H1 (cell line): ENCODE measurements around the gene FADS2. TPM values are rescaled to one million over a fixed set of nuclear protein-coding genes. Genes with fewer than 3 reads are reported as not detected.
A peak's percentile ranks its signal among the peaks of the same experiment; 100 is the strongest.

Source experiments
- CTCF ChIA-PET: fragments of 300-600 bp; sonication (Branson Sonifier 250); formaldehyde crosslinking; loops from one replicate; lab custom pipeline; 2021; ENCODE audit not compliant: partially characterized antibody; lab: Charles Lee
- POLR2A ChIA-PET: fragments of 300-600 bp; sonication (Branson Sonifier 250); formaldehyde crosslinking; loops from one replicate; lab custom pipeline; 2021; ENCODE audit warnings: inconsistent platforms; ENCODE audit not compliant: partially characterized antibody; lab: Charles Lee
- DNase-seq, 2 experiments: peaks; one replicate each; pipeline versions ENCODE4 v3.0.0 to v3.0.0-alpha.2; 2010 to 2022; ENCODE audit warnings: low spot score in 2 of 2, low read depth in 1 of 2, mixed read lengths in 1 of 2
- FAIRE-seq: peaks from 2 replicates; lab custom pipeline; 2011; peaks lifted over from hg19 to GRCh38; lab: Jason Lieb, UNC
- H2AFZ ChIP-seq: 2 replicates; pipeline ENCODE4 v1.8.1; 2012; ENCODE audit warnings: low read length, inconsistent platforms
- H2AK5ac ChIP-seq: 2 replicates; pipeline ENCODE4 v1.6.1; 2013; ENCODE audit warnings: low read depth, low read length
- H2BK120ac ChIP-seq: replicated peaks from 2 replicates; pipeline ENCODE3; 2013; ENCODE audit warnings: low read depth, low read length, inconsistent platforms
- H2BK12ac ChIP-seq: 2 replicates; pipeline ENCODE4 v1.6.1; 2013; ENCODE audit warnings: low read depth, low read length
- H2BK15ac ChIP-seq: 2 replicates; pipeline ENCODE4 v1.6.1; 2013; ENCODE audit warnings: low read length
- H2BK20ac ChIP-seq: 2 replicates; pipeline ENCODE4 v1.6.1; 2013; ENCODE audit warnings: low read length
- H2BK5ac ChIP-seq: 2 replicates; pipeline ENCODE4 v1.6.1; 2013; ENCODE audit warnings: low read depth, low read length
- H3K14ac ChIP-seq: 2 replicates; pipeline ENCODE4 v1.6.1; 2013; ENCODE audit warnings: inconsistent platforms; ENCODE audit not compliant: insufficient read length
- H3K18ac ChIP-seq: 2 replicates; pipeline ENCODE4 v1.6.1; 2013; ENCODE audit warnings: low read length; ENCODE audit errors: extremely low read depth
- H3K23ac ChIP-seq: 2 replicates; pipeline ENCODE4 v1.6.1; 2013; ENCODE audit warnings: inconsistent platforms; ENCODE audit not compliant: insufficient read length
- H3K23me2 ChIP-seq: 2 replicates; pipeline ENCODE4 v1.6.1; 2013; ENCODE audit warnings: low read depth, low read length
- H3K27ac ChIP-seq: 2 replicates; pipeline ENCODE4 v1.6.1; 2011; ENCODE audit warnings: low read depth, low read length, inconsistent platforms
- H3K27me3 ChIP-seq, 4 experiments: replicated peaks in 1 of 4; 1 replicate in 1 of 4; 2 replicates in 3 of 4; pipeline versions ENCODE4 v1.6.1 to v1.8.1; 2011 to 2013; ENCODE audit warnings: low read length in 3 of 4, mild to moderate bottlenecking in 3 of 4, inconsistent platforms in 2 of 4, mixed read lengths in 2 of 4, moderate library complexity in 1 of 4; ENCODE audit not compliant: control insufficient read depth in 3 of 4, insufficient read depth in 3 of 4; ENCODE audit errors: extremely low read depth in 1 of 4
- H3K36me3 ChIP-seq, 4 experiments: 2 replicates each; pipeline versions ENCODE4 v1.6.1 to v1.8.1; 2011 to 2013; ENCODE audit warnings: mild to moderate bottlenecking in 4 of 4, low read length in 3 of 4, moderate library complexity in 2 of 4, control low read depth in 1 of 4, inconsistent platforms in 1 of 4; ENCODE audit not compliant: insufficient read depth in 4 of 4, control insufficient read depth in 2 of 4
- H3K4ac ChIP-seq: replicated peaks from 2 replicates; pipeline ENCODE3; 2013; ENCODE audit warnings: low read length, low read depth, mixed read lengths, inconsistent platforms; ENCODE audit not compliant: insufficient read length
- H3K4me1 ChIP-seq, 4 experiments: replicated peaks in 1 of 4; 1 replicate in 1 of 4; 2 replicates in 3 of 4; pipeline versions ENCODE4 v1.6.1 to v1.8.1; 2011 to 2013; ENCODE audit warnings: low read length in 3 of 4, inconsistent platforms in 2 of 4, mixed read lengths in 1 of 4; ENCODE audit not compliant: insufficient read depth in 4 of 4, control insufficient read depth in 3 of 4
- H3K4me2 ChIP-seq, 2 experiments: 2 replicates each; pipeline versions ENCODE4 v1.6.1 to v1.8.1; 2011 to 2013; ENCODE audit warnings: low read depth in 2 of 2, low read length in 2 of 2, control low read depth in 1 of 2, inconsistent platforms in 1 of 2, mild to moderate bottlenecking in 1 of 2; ENCODE audit not compliant: insufficient read depth in 1 of 2
- H3K4me3 ChIP-seq, 4 experiments: fragments of 200-600, 300-600 bp in 1 of 4; sonication (generic), shearing (Covaris generic), sonication (Bioruptor Twin) in 1 of 4; 2 replicates each; pipeline versions ENCODE4 v1.5.1 to v1.8.1; 2011 to 2016; ENCODE audit warnings: low read length in 4 of 4, low read depth in 3 of 4, control low read depth in 2 of 4, inconsistent platforms in 2 of 4, mild to moderate bottlenecking in 2 of 4, mixed read lengths in 1 of 4, moderate library complexity in 1 of 4; ENCODE audit not compliant: insufficient read depth in 2 of 4; ENCODE audit errors: extremely low read depth in 1 of 4
- H3K56ac ChIP-seq: replicated peaks from 2 replicates; pipeline ENCODE3; 2013; ENCODE audit warnings: low read depth, mild to moderate bottlenecking, mixed read lengths, low read length, inconsistent platforms; ENCODE audit not compliant: insufficient read length
- H3K79me1 ChIP-seq: 2 replicates; pipeline ENCODE4 v1.6.1; 2013; ENCODE audit warnings: low read depth, low read length, control low read depth
- H3K79me2 ChIP-seq, 2 experiments: 2 replicates each; pipeline versions ENCODE4 v1.6.1 to v1.8.1; 2012 to 2013; ENCODE audit warnings: low read length in 2 of 2, mild to moderate bottlenecking in 2 of 2, inconsistent platforms in 1 of 2; ENCODE audit not compliant: insufficient read depth in 2 of 2, control insufficient read depth in 1 of 2
- H3K9ac ChIP-seq, 4 experiments: replicated peaks in 1 of 4; 1 replicate in 1 of 4; 2 replicates in 3 of 4; pipeline versions ENCODE4 v1.6.1 to v1.8.1; 2011 to 2013; ENCODE audit warnings: low read depth in 3 of 4, low read length in 3 of 4, control low read depth in 2 of 4, mild to moderate bottlenecking in 2 of 4, moderate library complexity in 2 of 4, inconsistent platforms in 1 of 4; ENCODE audit errors: extremely low read depth in 1 of 4
- H3K9me3 ChIP-seq, 2 experiments: 2 replicates each; pipeline versions ENCODE4 v1.6.1 to v1.8.1; 2012 to 2013; ENCODE audit warnings: mild to moderate bottlenecking in 2 of 2, moderate library complexity in 2 of 2, control low read depth in 1 of 2, inconsistent platforms in 1 of 2, low read depth in 1 of 2, low read length in 1 of 2, mixed read lengths in 1 of 2; ENCODE audit not compliant: insufficient read depth in 2 of 2
- H4K20me1 ChIP-seq, 2 experiments: replicated peaks in 1 of 2; 2 replicates each; pipeline versions ENCODE3 to v1.8.1; 2011 to 2013; ENCODE audit warnings: inconsistent platforms in 2 of 2, low read length in 2 of 2, mild to moderate bottlenecking in 1 of 2; ENCODE audit not compliant: insufficient read depth in 2 of 2, control insufficient read depth in 1 of 2
- H4K5ac ChIP-seq: 2 replicates; pipeline ENCODE4 v1.6.1; 2013; ENCODE audit warnings: low read length, low read depth, mixed read lengths, inconsistent platforms; ENCODE audit not compliant: insufficient read length
- H4K8ac ChIP-seq: 2 replicates; pipeline ENCODE4 v1.8.0; 2013; ENCODE audit warnings: mild to moderate bottlenecking, moderate library complexity, low read length, inconsistent platforms; ENCODE audit not compliant: insufficient read depth; ENCODE audit errors: extremely low read depth
- H4K91ac ChIP-seq: replicated peaks from 2 replicates; pipeline ENCODE3; 2013; ENCODE audit warnings: low read length, mixed read lengths, inconsistent platforms; ENCODE audit not compliant: insufficient read length
- CBX8 ChIP-seq: fragments of 300-800, 300-1000 bp; sonication (generic); IDR thresholded peaks from 2 replicates; pipeline ENCODE4 v1.7.1; 2016; ENCODE audit warnings: low read depth, low read length, borderline replicate concordance
- CTBP2 ChIP-seq: IDR thresholded peaks from 2 replicates; pipeline ENCODE4 v1.7.0; 2011; ENCODE audit warnings: borderline replicate concordance, mild to moderate bottlenecking, moderate library complexity, mixed read lengths, low read length; ENCODE audit not compliant: insufficient read depth, insufficient read length
- CTCF ChIP-seq, 3 experiments: IDR thresholded peaks; 1 replicate in 2 of 3; 2 replicates in 1 of 3; pipeline versions ENCODE4 v1.5.1 to v1.6.1; 2011; ENCODE audit warnings: low read length in 3 of 3, mild to moderate bottlenecking in 3 of 3, inconsistent platforms in 2 of 3, low read depth in 1 of 3, moderate library complexity in 1 of 3; ENCODE audit not compliant: insufficient read depth in 1 of 3; ENCODE audit errors: control extremely low read depth in 1 of 3
- EZH2 ChIP-seq: fragments of 200-600 bp; sonication (generic); IDR thresholded peaks from 2 replicates; pipeline ENCODE4 v1.7.1; 2012; ENCODE audit warnings: low read depth, mild to moderate bottlenecking, moderate library complexity, low read length, inconsistent platforms; ENCODE audit not compliant: severe bottlenecking
- NRF1 ChIP-seq: IDR thresholded peaks from 2 replicates; pipeline ENCODE4 v1.6.1; 2011; ENCODE audit warnings: mild to moderate bottlenecking, low read depth, low read length, improper control_type of control experiment
- RFX5 ChIP-seq: IDR thresholded peaks from 2 replicates; pipeline ENCODE4 v1.6.1; 2011; ENCODE audit warnings: low read depth, low read length, improper control_type of control experiment, borderline replicate concordance
- SIN3A ChIP-seq, 2 experiments: IDR thresholded peaks in 1 of 2; conservative IDR thresholded peaks in 1 of 2; 2 replicates each; pipeline ENCODE4 v1.6.1; 2011 to 2012; ENCODE audit warnings: low read length in 2 of 2, improper control_type of control experiment in 1 of 2, low read depth in 1 of 2, mild to moderate bottlenecking in 1 of 2
- WGBS, 2 experiments: shearing (Covaris generic) in 1 of 2; methylation state at CpG; one replicate each; pipeline versions ENCODE4 v1.1.6 to v1.1.7; 2013 to 2015; ENCODE audit warnings: low lambda C conversion rate in 2 of 2, mixed read lengths in 2 of 2, inconsistent platforms in 1 of 2, low coverage in 1 of 2, missing lambda C conversion rate in 1 of 2; ENCODE audit not compliant: insufficient replicate concordance in 2 of 2, insufficient coverage in 1 of 2, insufficient read length in 1 of 2; ENCODE audit errors: extremely low coverage in 1 of 2, missing lambda C conversion rate in 1 of 2; 5-methylcytosine and 5-hydroxymethylcytosine counted together
- polyA plus RNA-seq, 7 experiments: library from polyadenylated mRNA; depleted of rRNA in 3 of 7; stranded (reverse) in 5 of 7; unstranded in 2 of 7; fragments of >200 nt in 5 of 7; fragments of 200-250 nt in 2 of 7; gene quantifications; 1 replicate in 5 of 7; 2 replicates in 1 of 7; 4 replicates in 1 of 7; pipeline versions ENCODE4 v1.2.1 to v1.2.3, GENCODE V29; 2011 to 2013; ENCODE audit warnings: missing spikeins in 2 of 7, mixed read lengths in 2 of 7
- total RNA-seq: library from RNA; stranded (reverse); fragmentation: NEBNext Ultra II Directional; extraction: Animal tissue kit (Norgen Biotek cat#: 25700); gene quantifications from 2 replicates; pipeline ENCODE4 v1.2.1, GENCODE V29; 2021

Gene FADS2
- total and polyA plus RNA-seq, 2 of the 8 experiments (the other 6 are each of a cell fraction or from before 2014, with no cell fraction given) = 499 to 701 TPM

- no peak overlapping the region; the same call in 1 of the 2 replicates for H2BK15ac ChIP-seq
- H4K8ac ChIP-seq = no peak overlapping the region; the same call in 1 of the 2 replicates
- no peak overlapping the region for H3K23ac ChIP-seq
- CTCF ChIA-PET = interaction anchor here (0.6 to 23.2 kb wide), 55 partner anchors 13 to 332 kb away, joined by 3 to 658 read pairs (median 6); partner anchors contain the start of genes BEST1, FTH1 and RAB3IL1
- no peak overlapping the region for H3K14ac ChIP-seq
- H4K20me1 ChIP-seq = no peaks in the 10 kb centered on the region
- no peaks in the 10 kb centered on the region for H3K79me1 ChIP-seq
- no peak overlapping the region for H2AFZ ChIP-seq
- H3K27me3 ChIP-seq = no peaks in the 10 kb centered on the region
- no peak overlapping the region for H3K18ac ChIP-seq
- FAIRE-seq = no peak
- no peak overlapping the region for H2BK20ac ChIP-seq
- no peak overlapping the region for H3K9ac ChIP-seq
- no peak overlapping the region for H3K56ac ChIP-seq
- H3K4ac ChIP-seq = no peak overlapping the region
- H2BK12ac ChIP-seq = 0 out of 2 replicates have a peak overlapping the region, but pooled peaks have one; percentile 68
- POLR2A ChIA-PET = interaction anchor here (0.9 to 15.5 kb wide), 10 partner anchors 12 to 184 kb away, joined by 3 to 137 read pairs (median 4); partner anchors contain the start of genes BEST1 and FTH1
- no peaks in the 10 kb centered on the region for H3K79me2 ChIP-seq
- H3K27ac ChIP-seq = 0 out of 2 replicates have a peak overlapping the region, but pooled peaks have one; percentile 2
- H2AK5ac ChIP-seq = no peak overlapping the region
- H4K5ac ChIP-seq = no peak overlapping the region
- H3K9me3 ChIP-seq = no peaks in the 10 kb centered on the region
- H3K4me1 ChIP-seq = peaks cover 0 to 11% (median 2%) of the 10 kb centered on the region in 4 experiments; a peak in 3 of 7 replicates
- H3K4me3 ChIP-seq = no peak overlapping the region
- H4K91ac ChIP-seq = peak overlapping the region; percentile 41
- H3K36me3 ChIP-seq = no peaks in the 10 kb centered on the region
- H2BK120ac ChIP-seq = no peak overlapping the region
- WGBS, 2 experiments = 80% methylated on average over 14 of the region's 17 CpGs; no CpG with 5 or more reads in 1 of the 2 experiments
- no peak overlapping the region for H2BK5ac ChIP-seq
- no peaks in the 10 kb centered on the region for H3K23me2 ChIP-seq
- peak; percentile 63 to 98 for DNase-seq
- H3K4me2 ChIP-seq = no peak overlapping the region
- TF ChIP-seq NRF1 = no peak
- no peak for TF ChIP-seq CBX8
- TF ChIP-seq RFX5 = no peak
- no peak for TF ChIP-seq EZH2
- 0 out of 4 replicates have a peak, but pooled peaks of 1 of the 2 experiments have one; percentile 21 for TF ChIP-seq SIN3A (conservative IDR thresholded peaks at IDR 0.05 in 1 of 2, IDR thresholded peaks at IDR 0.05 in 1 of 2; ENCODE audit: low read depth in 1 of 2, low read length in 2 of 2)
- TF ChIP-seq CTBP2 = no peak
- peak in 2 of 3 experiments; percentile 96 to 97; a peak in 3 of 4 replicates for TF ChIP-seq CTCF (IDR thresholded peaks at IDR 0.05; ENCODE audit: control extremely low read depth in 1 of 3, insufficient read depth in 1 of 3, low read depth in 1 of 3, low read length in 3 of 3)
Observed at GRCh38 chr11:61897387-61898246, 69.5 kb downstream of the FADS2 start.
